GM18520 (cell line): Measurements from ENCODE around the gene DOLPP1.

Experiments used
- ATAC-seq: cut with Tn5 transposase; IDR thresholded peaks from one replicate; pipeline ENCODE4 v1.9.1; 2021; ENCODE audit not compliant: unreplicated experiment

The DOLPP1 gene

DNA sequence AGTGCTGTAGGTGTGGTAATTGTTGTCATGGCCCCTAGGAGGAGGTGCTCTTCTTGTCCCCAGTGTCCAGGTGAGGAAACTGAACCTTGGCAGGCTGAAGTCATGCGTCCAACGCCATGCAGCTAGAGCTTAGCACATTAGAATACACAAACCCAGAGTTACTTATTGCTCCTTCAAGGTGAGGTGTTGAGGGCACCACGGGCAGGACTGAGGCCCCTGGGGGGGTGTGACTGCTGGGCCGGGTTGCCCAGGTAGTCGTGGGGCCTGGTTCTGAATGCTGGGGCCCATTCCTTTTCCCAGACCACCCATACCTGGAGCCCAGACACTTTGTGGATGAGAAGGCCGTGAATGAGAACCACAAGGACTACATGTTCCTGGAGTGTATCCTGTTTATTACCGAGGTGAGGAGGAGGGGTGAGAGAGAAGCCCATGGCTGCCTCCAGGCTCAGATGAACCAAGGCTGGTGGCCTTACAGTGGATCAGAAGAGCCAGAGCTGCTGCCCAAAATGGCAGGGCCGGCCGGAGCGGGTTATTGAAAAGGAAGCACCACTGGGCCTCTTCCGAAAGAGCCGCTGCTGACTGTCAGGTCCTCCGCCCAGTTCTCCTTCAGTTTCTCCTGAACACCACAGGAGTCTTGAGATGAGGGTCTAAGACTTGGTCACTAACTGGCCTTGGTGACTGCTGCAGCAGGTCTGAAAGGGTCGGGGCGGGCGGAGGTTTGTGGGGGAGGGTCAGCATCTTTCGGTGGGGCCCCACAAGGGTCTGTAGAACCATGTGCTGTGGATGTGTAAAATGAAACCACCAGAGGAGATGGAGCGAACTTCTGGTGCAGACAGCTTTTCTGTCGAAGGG is 56.6 kb downstream of the DOLPP1 start:
- no peak for ATAC-seq

DNA sequence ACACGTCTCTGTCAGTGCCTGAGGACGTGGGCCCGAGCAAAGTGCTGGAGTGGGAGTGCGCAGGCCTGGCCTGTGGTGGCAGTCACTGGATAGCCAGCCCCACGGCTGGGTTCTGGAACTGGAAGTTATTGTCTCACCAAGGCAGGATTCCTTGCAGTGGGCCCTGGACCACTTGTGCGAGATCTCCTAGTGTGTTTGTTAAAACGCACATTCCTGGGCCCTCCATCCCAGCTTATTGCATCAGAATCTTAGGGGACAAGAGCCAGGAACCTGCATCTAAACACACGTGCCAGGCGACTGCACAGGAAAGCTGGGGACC is 57.2 kb downstream of the DOLPP1 start:
- no peak for ATAC-seq

DNA sequence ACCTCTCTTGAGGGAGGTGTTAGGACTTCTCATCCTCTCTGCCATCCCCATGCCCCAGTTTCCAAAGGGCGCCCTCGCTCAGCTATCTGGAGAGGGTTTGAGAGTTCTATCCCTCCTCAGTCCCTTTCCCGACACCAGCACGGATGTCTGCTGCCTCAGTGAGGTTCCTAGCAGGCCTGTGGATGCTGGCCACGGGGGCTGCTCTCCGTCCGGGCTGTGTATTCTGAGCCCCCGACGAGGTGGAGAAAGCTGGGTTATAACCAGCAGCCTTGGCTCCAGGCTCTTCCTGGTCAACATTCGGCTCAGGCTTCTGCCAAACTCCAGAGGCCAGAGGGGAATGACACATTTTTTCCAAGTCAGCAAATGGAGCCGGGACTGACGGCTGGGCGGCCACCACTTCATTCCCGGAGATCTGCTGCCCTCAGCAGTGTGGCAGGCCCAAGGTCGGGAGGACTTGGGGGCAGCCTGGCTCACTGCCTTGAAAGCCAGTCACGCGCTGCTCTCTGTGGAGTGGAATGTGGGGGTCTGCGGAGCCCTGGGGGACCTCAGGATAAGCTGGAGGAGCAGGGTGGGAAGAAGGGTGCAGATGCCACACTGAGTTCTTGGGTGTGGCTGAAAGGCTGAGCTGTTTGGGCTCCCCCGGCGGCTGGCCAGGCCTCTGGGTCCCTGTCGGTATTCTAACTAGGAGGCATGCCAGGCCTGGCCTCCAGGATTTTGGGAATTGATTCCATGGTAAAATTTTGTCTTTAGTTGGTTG is 57.7 kb downstream of the DOLPP1 start:
- no peak for ATAC-seq

DNA sequence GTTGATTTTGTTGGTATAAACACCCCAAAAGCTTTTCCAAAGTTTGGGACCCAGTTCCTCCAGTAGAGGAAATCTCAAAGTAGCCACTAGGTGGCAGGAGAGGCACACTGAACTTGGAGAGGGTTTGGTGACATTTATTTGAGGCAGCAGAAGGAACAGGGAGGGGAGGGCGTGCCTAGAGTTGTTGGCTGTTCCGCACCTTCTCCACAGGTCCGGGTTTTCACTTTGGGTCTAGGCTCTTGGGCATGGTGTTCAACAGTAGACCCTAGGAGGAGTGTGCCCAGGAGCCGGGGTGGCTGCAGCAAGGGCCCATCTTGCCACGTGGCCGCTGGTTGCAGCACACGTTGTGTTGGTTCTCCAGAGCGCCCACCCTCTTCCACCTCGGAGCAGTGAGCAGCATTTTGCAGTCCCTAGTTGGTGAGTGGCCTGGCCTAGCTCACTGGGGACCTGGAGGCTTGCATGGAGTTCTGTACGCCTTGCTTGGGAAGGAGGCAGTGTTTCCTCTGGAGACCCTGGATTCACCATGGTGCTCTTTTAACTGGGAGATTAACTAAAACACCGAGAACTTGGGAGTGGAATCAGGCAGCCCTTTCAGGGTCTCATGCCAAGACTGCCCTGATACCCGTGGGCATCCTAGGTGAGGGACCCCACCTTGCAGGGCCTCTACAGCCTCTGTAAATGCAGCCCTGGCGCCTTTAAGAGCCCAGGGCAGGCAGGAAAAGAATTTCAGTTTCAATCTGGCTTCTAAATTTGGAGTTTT is 58.5 kb downstream of the DOLPP1 start:
- no peak for ATAC-seq

DNA sequence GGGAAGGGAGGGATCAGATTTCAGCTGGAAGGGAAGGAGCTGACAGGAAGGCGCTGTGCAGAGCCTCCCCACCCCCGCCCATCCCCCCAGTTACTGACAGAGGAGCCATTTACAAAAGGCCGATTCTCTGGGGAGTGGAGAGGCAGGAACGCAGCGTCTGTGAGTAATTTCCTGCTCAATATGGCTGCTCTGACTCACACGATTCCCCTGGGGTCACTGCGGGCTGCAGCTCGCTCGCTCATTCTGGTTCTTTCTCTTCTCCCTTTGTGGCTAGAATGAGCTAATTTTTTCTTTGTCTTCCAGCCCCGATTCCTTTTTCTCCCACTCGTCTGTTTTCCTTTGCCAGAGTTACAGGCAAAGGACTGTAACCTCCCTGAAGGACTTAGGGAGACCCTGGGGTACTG is 59.1 kb downstream of the DOLPP1 start:
- ATAC-seq: peak; percentile 63
